Measurements from ENCODE around the gene CYFIP1.

DNA sequence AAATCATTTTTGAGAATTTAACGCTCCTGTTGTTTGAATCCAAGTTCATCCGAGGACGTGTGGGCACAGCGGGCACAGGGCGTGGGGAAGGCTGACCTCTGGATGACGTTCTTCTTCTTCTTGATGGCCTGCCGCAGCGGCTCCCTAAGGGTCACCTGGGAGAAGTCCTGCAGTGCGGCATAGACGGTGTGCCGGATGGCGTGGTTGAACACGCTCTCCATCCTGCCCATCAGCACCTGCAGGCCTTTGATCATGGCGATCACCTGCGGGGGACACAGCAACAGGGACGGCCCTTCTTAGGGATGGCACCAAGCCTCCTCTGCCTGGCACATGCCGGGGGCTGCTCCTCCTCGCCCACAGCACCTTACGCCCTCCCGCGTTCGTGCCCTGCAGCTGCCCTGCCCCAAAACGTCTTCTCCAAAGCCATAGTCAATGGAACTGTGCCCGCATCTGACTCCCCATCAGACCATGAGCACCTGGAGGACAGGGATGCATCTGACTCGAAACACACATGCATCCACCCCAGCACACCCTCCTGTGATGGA, 61.5 kb downstream of the CYFIP1 start:
- TF ChIP-seq YY1 (tag by site-specific recombination; IDR thresholded peaks at IDR 0.05) (no peak), SCRT2 (tag by site-specific recombination; IDR thresholded peaks at IDR 0.05) (no peak), MEIS1 (CRISPR knock-in tag; IDR thresholded peaks at IDR 0.05; ENCODE audit: borderline replicate concordance) (no peak), ZBTB20 (tag by site-specific recombination; IDR thresholded peaks at IDR 0.05) (no peak), ZNF274 (IDR thresholded peaks at IDR 0.05; ENCODE audit: low read length) (no peak), ZNF274 (tag by site-specific recombination; IDR thresholded peaks at IDR 0.05; ENCODE audit: borderline replicate concordance) (no peak)
- TF ChIP-seq, protein P1, sequence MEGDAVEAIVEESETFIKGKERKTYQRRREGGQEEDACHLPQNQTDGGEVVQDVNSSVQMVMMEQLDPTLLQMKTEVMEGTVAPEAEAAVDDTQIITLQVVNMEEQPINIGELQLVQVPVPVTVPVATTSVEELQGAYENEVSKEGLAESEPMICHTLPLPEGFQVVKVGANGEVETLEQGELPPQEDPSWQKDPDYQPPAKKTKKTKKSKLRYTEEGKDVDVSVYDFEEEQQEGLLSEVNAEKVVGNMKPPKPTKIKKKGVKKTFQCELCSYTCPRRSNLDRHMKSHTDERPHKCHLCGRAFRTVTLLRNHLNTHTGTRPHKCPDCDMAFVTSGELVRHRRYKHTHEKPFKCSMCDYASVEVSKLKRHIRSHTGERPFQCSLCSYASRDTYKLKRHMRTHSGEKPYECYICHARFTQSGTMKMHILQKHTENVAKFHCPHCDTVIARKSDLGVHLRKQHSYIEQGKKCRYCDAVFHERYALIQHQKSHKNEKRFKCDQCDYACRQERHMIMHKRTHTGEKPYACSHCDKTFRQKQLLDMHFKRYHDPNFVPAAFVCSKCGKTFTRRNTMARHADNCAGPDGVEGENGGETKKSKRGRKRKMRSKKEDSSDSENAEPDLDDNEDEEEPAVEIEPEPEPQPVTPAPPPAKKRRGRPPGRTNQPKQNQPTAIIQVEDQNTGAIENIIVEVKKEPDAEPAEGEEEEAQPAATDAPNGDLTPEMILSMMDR (tag by site-specific recombination; IDR thresholded peaks at IDR 0.05): no peak
- TF ChIP-seq, protein P2, sequence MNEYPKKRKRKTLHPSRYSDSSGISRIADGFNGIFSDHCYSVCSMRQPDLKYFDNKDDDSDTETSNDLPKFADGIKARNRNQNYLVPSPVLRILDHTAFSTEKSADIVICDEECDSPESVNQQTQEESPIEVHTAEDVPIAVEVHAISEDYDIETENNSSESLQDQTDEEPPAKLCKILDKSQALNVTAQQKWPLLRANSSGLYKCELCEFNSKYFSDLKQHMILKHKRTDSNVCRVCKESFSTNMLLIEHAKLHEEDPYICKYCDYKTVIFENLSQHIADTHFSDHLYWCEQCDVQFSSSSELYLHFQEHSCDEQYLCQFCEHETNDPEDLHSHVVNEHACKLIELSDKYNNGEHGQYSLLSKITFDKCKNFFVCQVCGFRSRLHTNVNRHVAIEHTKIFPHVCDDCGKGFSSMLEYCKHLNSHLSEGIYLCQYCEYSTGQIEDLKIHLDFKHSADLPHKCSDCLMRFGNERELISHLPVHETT (tag by site-specific recombination; IDR thresholded peaks at IDR 0.05): no peak
- TF ChIP-seq, protein P3, sequence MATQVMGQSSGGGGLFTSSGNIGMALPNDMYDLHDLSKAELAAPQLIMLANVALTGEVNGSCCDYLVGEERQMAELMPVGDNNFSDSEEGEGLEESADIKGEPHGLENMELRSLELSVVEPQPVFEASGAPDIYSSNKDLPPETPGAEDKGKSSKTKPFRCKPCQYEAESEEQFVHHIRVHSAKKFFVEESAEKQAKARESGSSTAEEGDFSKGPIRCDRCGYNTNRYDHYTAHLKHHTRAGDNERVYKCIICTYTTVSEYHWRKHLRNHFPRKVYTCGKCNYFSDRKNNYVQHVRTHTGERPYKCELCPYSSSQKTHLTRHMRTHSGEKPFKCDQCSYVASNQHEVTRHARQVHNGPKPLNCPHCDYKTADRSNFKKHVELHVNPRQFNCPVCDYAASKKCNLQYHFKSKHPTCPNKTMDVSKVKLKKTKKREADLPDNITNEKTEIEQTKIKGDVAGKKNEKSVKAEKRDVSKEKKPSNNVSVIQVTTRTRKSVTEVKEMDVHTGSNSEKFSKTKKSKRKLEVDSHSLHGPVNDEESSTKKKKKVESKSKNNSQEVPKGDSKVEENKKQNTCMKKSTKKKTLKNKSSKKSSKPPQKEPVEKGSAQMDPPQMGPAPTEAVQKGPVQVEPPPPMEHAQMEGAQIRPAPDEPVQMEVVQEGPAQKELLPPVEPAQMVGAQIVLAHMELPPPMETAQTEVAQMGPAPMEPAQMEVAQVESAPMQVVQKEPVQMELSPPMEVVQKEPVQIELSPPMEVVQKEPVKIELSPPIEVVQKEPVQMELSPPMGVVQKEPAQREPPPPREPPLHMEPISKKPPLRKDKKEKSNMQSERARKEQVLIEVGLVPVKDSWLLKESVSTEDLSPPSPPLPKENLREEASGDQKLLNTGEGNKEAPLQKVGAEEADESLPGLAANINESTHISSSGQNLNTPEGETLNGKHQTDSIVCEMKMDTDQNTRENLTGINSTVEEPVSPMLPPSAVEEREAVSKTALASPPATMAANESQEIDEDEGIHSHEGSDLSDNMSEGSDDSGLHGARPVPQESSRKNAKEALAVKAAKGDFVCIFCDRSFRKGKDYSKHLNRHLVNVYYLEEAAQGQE (tag by site-specific recombination; IDR thresholded peaks at IDR 0.05): no peak
- TF ChIP-seq, protein P4, sequence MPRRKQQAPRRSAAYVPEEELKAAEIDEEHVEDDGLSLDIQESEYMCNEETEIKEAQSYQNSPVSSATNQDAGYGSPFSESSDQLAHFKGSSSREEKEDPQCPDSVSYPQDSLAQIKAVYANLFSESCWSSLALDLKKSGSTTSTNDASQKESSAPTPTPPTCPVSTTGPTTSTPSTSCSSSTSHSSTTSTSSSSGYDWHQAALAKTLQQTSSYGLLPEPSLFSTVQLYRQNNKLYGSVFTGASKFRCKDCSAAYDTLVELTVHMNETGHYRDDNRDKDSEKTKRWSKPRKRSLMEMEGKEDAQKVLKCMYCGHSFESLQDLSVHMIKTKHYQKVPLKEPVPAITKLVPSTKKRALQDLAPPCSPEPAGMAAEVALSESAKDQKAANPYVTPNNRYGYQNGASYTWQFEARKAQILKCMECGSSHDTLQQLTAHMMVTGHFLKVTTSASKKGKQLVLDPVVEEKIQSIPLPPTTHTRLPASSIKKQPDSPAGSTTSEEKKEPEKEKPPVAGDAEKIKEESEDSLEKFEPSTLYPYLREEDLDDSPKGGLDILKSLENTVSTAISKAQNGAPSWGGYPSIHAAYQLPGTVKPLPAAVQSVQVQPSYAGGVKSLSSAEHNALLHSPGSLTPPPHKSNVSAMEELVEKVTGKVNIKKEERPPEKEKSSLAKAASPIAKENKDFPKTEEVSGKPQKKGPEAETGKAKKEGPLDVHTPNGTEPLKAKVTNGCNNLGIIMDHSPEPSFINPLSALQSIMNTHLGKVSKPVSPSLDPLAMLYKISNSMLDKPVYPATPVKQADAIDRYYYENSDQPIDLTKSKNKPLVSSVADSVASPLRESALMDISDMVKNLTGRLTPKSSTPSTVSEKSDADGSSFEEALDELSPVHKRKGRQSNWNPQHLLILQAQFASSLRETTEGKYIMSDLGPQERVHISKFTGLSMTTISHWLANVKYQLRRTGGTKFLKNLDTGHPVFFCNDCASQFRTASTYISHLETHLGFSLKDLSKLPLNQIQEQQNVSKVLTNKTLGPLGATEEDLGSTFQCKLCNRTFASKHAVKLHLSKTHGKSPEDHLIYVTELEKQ (tag by site-specific recombination; IDR thresholded peaks at IDR 0.05; ENCODE audit: borderline replicate concordance): no peak

Measured in HEK293 (cell line).